Measurements from ENCODE around the gene LSAMP. TPM values are rescaled to one million over a fixed set of nuclear protein-coding genes. Genes with fewer than 3 reads are reported as not detected.

Gene LSAMP
- polyA plus RNA-seq, 1 of the 3 experiments (the other 2 are of a cell fraction) = 6.6 TPM

- TF ChIP-seq USF2 (IDR thresholded peaks at IDR 0.05; ENCODE audit: borderline replicate concordance, low read depth, low read length) (no peak), ELF1 (IDR thresholded peaks at IDR 0.05) (no peak), PBX3 (IDR thresholded peaks at IDR 0.05) (no peak)
These were observed 147.1 kb downstream of the LSAMP start (continued) for GRCh38 chr3:116298151-116298550.

GRCh38 chr3:116291141-116291540, 154.1 kb downstream of the LSAMP start:
- Histone ChIP-seq H3K36me3 (replicated peaks in 1 of 2; ENCODE audit: control insufficient read depth in 1 of 2, insufficient read depth in 2 of 2, low read length in 1 of 2) (no peaks in the 10 kb centered on the region), H3K9me3 (no peaks in the 10 kb centered on the region), H3K9me2 (no peaks in the 10 kb centered on the region), H3K4me1 (ENCODE audit: control insufficient read depth in 1 of 2, insufficient read depth in 2 of 2, low read depth in 1 of 2, low read length in 1 of 2) (no peaks in the 10 kb centered on the region; a peak in 1 of 4 replicates), H3K27ac (ENCODE audit: low read depth in 2 of 2, low read length in 1 of 2) (no peak overlapping the region), H3K79me2 (ENCODE audit: insufficient read depth) (no peaks in the 10 kb centered on the region), H3K27me3 (ENCODE audit: insufficient read depth) (no peaks in the 10 kb centered on the region), H3K4me3 (ENCODE audit: low read depth in 2 of 2, low read length in 1 of 2) (no peak overlapping the region), H2AFZ (ENCODE audit: low read depth) (no peak overlapping the region), H3K4me2 (no peak overlapping the region), H3K9ac (no peak overlapping the region), H4K20me1 (ENCODE audit: insufficient read depth) (no peaks in the 10 kb centered on the region), H3F3A (replicated peaks; ENCODE audit: insufficient read depth) (no peaks in the 10 kb centered on the region)
- 67% methylated on average over 4 of the region's 4 CpGs for WGBS (ENCODE audit: low lambda C conversion rate)
- ChIA-PET CTCF (no interaction called here), POLR2A (no interaction called here)
- TF ChIP-seq IRF3 (IDR thresholded peaks at IDR 0.05; ENCODE audit: low read depth, low read length) = no peak
- TF ChIP-seq USF2 (IDR thresholded peaks at IDR 0.05; ENCODE audit: borderline replicate concordance, low read depth, low read length) = no peak
- TF ChIP-seq ELF1 (IDR thresholded peaks at IDR 0.05) = no peak
- TF ChIP-seq MEF2A (IDR thresholded peaks at IDR 0.05; ENCODE audit: borderline replicate concordance, low read depth) = no peak
- TF ChIP-seq REST (IDR thresholded peaks at IDR 0.05; ENCODE audit: low read depth, low read length) = no peak
- TF ChIP-seq TCF12 (IDR thresholded peaks at IDR 0.05) = no peak
- no peak for TF ChIP-seq TEAD4 (IDR thresholded peaks at IDR 0.05; ENCODE audit: borderline replicate concordance, insufficient read depth)
- no peak for TF ChIP-seq GATA2 (CRISPR knock-in tag; IDR thresholded peaks at IDR 0.05)
- TF ChIP-seq FOSL2 (IDR thresholded peaks at IDR 0.05; ENCODE audit: borderline replicate concordance, low read depth) = no peak
- TF ChIP-seq NRF1 (IDR thresholded peaks at IDR 0.05; ENCODE audit: low read depth, low read length) = no peak
- TF ChIP-seq RAD21 (IDR thresholded peaks at IDR 0.05; ENCODE audit: low read length) = no peak
- TF ChIP-seq FOXJ3 (CRISPR knock-in tag; IDR thresholded peaks at IDR 0.05) = no peak
- no peak for TF ChIP-seq USF1 (IDR thresholded peaks at IDR 0.05; ENCODE audit: borderline replicate concordance, low read depth)
- no peak for TF ChIP-seq SMC3 (IDR thresholded peaks at IDR 0.05; ENCODE audit: low read depth, low read length)
- no peak for TF ChIP-seq SIN3A (IDR thresholded peaks at IDR 0.05; ENCODE audit: borderline replicate concordance, low read depth, low read length)
- no peak for TF ChIP-seq MXI1 (IDR thresholded peaks at IDR 0.05; ENCODE audit: low read depth, low read length)
- no peak for DNase-seq

Data from SK-N-SH (cell line).